Upper lobe of right lung (tissue), 1 donor: ENCODE measurements around the gene ITGAL. TPM values are rescaled to one million over a fixed set of nuclear protein-coding genes. Genes with fewer than 3 reads are reported as not detected.

ENCODE experiments used
- ATAC-seq: fragments of 200-7000 bp; cut with Tn5 transposase; one replicate; pipeline ENCODE4 v1.9.1; 2020; ENCODE audit warnings: mild to moderate bottlenecking, moderate library complexity
- DNase-seq: peaks from one replicate; pipeline ENCODE4 v3.0.0-alpha.2; 2020
- H3K27ac ChIP-seq: fragments of 200-600 bp; one replicate; pipeline ENCODE4 v1.8.0; 2022
- H3K27me3 ChIP-seq: fragments of 200-600 bp; one replicate; pipeline ENCODE4 v1.8.0; 2022; ENCODE audit warnings: mild to moderate bottlenecking
- H3K36me3 ChIP-seq: fragments of 200-600 bp; one replicate; pipeline ENCODE4 v1.8.0; 2022
- H3K4me1 ChIP-seq: fragments of 200-600 bp; one replicate; pipeline ENCODE4 v1.8.0; 2022
- H3K4me3 ChIP-seq: fragments of 200-600 bp; one replicate; pipeline ENCODE4 v1.8.0; 2022; ENCODE audit warnings: mild to moderate bottlenecking
- H3K9me3 ChIP-seq: fragments of 200-600 bp; one replicate; pipeline ENCODE4 v1.8.0; 2022
- CTCF ChIP-seq: fragments of 200-600 bp; IDR thresholded peaks from one replicate; pipeline ENCODE4 v1.8.0; 2022; ENCODE audit warnings: antibody characterized with exemption
- intact Hi-C: fragments of 100-400 bp; cut with DNase I; formaldehyde crosslinking; loops from one replicate; pipeline ENCODE4 v1.11.0; 2022
- total RNA-seq: library from RNA; stranded (reverse); fragmentation: NEBNext Ultra II Directional; extraction: Animal tissue kit (Norgen Biotek cat#: 25700); gene quantifications from one replicate; pipeline ENCODE4 v1.2.1, GENCODE V29; 2021
- donor health status: DM: no; HTN: yes; CAD: no; lungs with severe emphysema.

Gene ITGAL
- total RNA-seq, 1 donor from 2014 or later = 62.8 TPM

DNA sequence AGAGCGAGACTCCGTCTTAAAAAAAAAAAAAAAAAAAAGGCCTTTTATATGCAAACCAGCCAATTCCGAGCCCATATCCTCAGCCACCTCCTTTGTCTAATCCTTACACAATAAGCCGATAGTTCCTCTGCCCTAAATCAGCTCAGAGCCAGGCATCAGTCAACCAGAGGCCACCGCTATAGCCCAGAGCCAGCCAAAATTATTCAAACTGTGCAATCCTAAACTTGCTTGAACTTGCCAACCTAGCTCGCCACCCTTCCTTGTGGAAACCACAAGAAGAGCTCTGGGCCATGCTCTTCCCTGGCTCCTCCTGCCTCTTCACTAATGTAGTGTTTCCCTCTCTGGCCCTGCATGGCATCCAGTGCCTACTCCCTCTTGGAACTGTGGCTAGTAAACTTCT lies 17.7 kb downstream of the ITGAL start:
- ATAC-seq = no peak
- Histone ChIP-seq H3K4me3 (no peak overlapping the region), H3K36me3 (peaks cover 8% of the 10 kb centered on the region), H3K27ac (no peak overlapping the region), H3K27me3 (no peaks in the 10 kb centered on the region), H3K9me3 (no peaks in the 10 kb centered on the region), H3K4me1 (peaks cover 4% of the 10 kb centered on the region)
- DNase-seq = no peak
- no peak for TF ChIP-seq CTCF
- intact Hi-C loops = no loop called here

DNA sequence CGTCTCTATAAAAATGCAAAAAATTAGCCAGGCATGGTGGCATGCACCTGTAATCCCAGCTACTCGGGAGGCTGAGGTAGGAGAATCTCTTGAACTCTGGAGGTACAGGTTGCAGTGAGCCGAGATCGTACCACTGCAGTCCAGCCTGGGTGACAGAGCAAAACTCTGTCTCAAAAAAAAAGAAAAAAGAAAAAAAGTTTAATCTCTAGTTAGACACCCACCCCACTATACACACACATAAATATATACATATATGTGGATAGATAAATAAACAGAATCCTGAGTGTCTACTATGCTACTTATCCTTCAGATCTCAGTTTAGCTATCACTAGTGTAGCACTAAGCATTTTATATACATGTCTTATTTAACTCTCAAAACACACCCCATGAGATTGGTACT lies 18.7 kb downstream of the ITGAL start:
- Histone ChIP-seq H3K36me3 (peaks cover 8% of the 10 kb centered on the region), H3K9me3 (no peaks in the 10 kb centered on the region), H3K4me1 (peaks cover 4% of the 10 kb centered on the region), H3K27me3 (no peaks in the 10 kb centered on the region), H3K4me3 (no peak overlapping the region), H3K27ac (no peak overlapping the region)
- TF ChIP-seq CTCF = no peak
- DNase-seq (no peak), ATAC-seq (no peak)
- intact Hi-C loops = no loop called here

- H3K27ac ChIP-seq = no peak overlapping the region
- no peaks in the 10 kb centered on the region for H3K9me3 ChIP-seq
- intact Hi-C loops = no loop called here
- no peaks in the 10 kb centered on the region for H3K27me3 ChIP-seq
- ATAC-seq = peak; percentile 58
- peaks cover 8% of the 10 kb centered on the region for H3K36me3 ChIP-seq
- H3K4me3 ChIP-seq = no peak overlapping the region
- no peak for TF ChIP-seq CTCF
- peaks cover 4% of the 10 kb centered on the region for H3K4me1 ChIP-seq
- no peak for DNase-seq
Observed at GRCh38 chr16:30491744-30492308, 19.3 kb downstream of the ITGAL start.

GRCh38 chr16:30493941-30494488 lies 21.5 kb downstream of the ITGAL start:
- intact Hi-C loops = no loop called here
- no peak overlapping the region for H3K4me3 ChIP-seq
- no peak overlapping the region for H3K27ac ChIP-seq
- DNase-seq (no peak), ATAC-seq (no peak)
- no peaks in the 10 kb centered on the region for H3K9me3 ChIP-seq
- no peaks in the 10 kb centered on the region for H3K4me1 ChIP-seq
- peaks cover 4% of the 10 kb centered on the region for H3K36me3 ChIP-seq
- no peak for TF ChIP-seq CTCF
- H3K27me3 ChIP-seq = no peaks in the 10 kb centered on the region

- H3K36me3 ChIP-seq = no peaks in the 10 kb centered on the region
- TF ChIP-seq CTCF = no peak
- no peak overlapping the region for H3K27ac ChIP-seq
- no peaks in the 10 kb centered on the region for H3K4me1 ChIP-seq
- DNase-seq (no peak), ATAC-seq (no peak)
- H3K4me3 ChIP-seq = no peak overlapping the region
- intact Hi-C loops = no loop called here
- no peaks in the 10 kb centered on the region for H3K27me3 ChIP-seq
- H3K9me3 ChIP-seq = no peaks in the 10 kb centered on the region
Observed at GRCh38 chr16:30494709-30495108, 22.2 kb downstream of the ITGAL start.

- Histone ChIP-seq H3K4me1 (no peaks in the 10 kb centered on the region), H3K4me3 (no peak overlapping the region), H3K36me3 (peaks cover 8% of the 10 kb centered on the region), H3K27ac (no peak overlapping the region), H3K27me3 (no peaks in the 10 kb centered on the region), H3K9me3 (no peaks in the 10 kb centered on the region)
- DNase-seq = no peak
- no peak for TF ChIP-seq CTCF
- ATAC-seq = no peak
- intact Hi-C loops = no loop called here
Observed at GRCh38 chr16:30499284-30499683, 26.7 kb downstream of the ITGAL start.
